ENCODE measurements around the gene FOCAD.

- TF ChIP-seq CTCF (conservative IDR thresholded peaks at IDR 0.05; ENCODE audit: low read depth, low read length) (no peak), EZH2 (IDR thresholded peaks at IDR 0.05; ENCODE audit: low read length, unreplicated experiment) (no peak), EZH2phosphoT487 (IDR thresholded peaks at IDR 0.05; ENCODE audit: borderline replicate concordance, low read length) (no peak)
Measured at GRCh38 chr9:21015129-21015815, 331.2 kb downstream of the FOCAD start.

Measured in PC-3 (cell line).